NCI-H128 (cell line): ENCODE data around the gene SYNDIG1L.
"Not testable (repeated sequence)": the region's sequence is repeated elsewhere in the genome, so short reads cannot be mapped to it uniquely, and the experiment has no call there.

ENCODE experiments used
- DNase-seq: peaks from one replicate; lab custom pipeline; 2025; ENCODE audit not compliant: unreplicated experiment; lab: John Stamatoyannopoulos, UW

SYNDIG1L gene

GRCh38 chr14:74403619-74404417, 22.2 kb downstream of the SYNDIG1L start:
- DNase-seq: no peak

- no peak for DNase-seq
These were observed 23.4 kb downstream of the SYNDIG1L start for GRCh38 chr14:74402401-74403251.

GRCh38 chr14:74401504-74402241, 24.3 kb downstream of the SYNDIG1L start:
- DNase-seq: no peak

- DNase-seq: no peak
These were observed 25.0 kb downstream of the SYNDIG1L start for GRCh38 chr14:74400919-74401503.

- no peak for DNase-seq
These were observed 25.9 kb downstream of the SYNDIG1L start for GRCh38 chr14:74400031-74400685.

GRCh38 chr14:74395094-74395493, 30.9 kb downstream of the SYNDIG1L start:
- DNase-seq: no peak

- DNase-seq: no peak
These were observed 31.5 kb downstream of the SYNDIG1L start for GRCh38 chr14:74394549-74394948.

- DNase-seq: no peak
These were observed 33.1 kb downstream of the SYNDIG1L start for GRCh38 chr14:74392616-74393570.

GRCh38 chr14:74391479-74391878, 34.5 kb downstream of the SYNDIG1L start:
- no peak for DNase-seq

- DNase-seq: not testable (repeated sequence)
These were observed 35.5 kb downstream of the SYNDIG1L start for GRCh38 chr14:74390505-74390904.

- no peak for DNase-seq
These were observed 36.0 kb downstream of the SYNDIG1L start for GRCh38 chr14:74389980-74390379.

- DNase-seq: no peak
These were observed 43.8 kb downstream of the SYNDIG1L start for GRCh38 chr14:74382231-74382630.

GRCh38 chr14:74381571-74381970, 44.4 kb downstream of the SYNDIG1L start:
- not testable (repeated sequence) for DNase-seq

GRCh38 chr14:74380845-74381244, 45.2 kb downstream of the SYNDIG1L start:
- DNase-seq: no peak

- DNase-seq: no peak
These were observed 45.8 kb downstream of the SYNDIG1L start for GRCh38 chr14:74380172-74380571.

GRCh38 chr14:74377976-74378690, 47.9 kb downstream of the SYNDIG1L start:
- no peak for DNase-seq

GRCh38 chr14:74368441-74368840, 57.6 kb downstream of the SYNDIG1L start:
- DNase-seq: no peak

GRCh38 chr14:74368026-74368425, 58.0 kb downstream of the SYNDIG1L start:
- DNase-seq: no peak
